B cell (primary cell): ENCODE data around the gene URB1. TPM values are rescaled to one million over a fixed set of nuclear protein-coding genes. Genes with fewer than 3 reads are reported as not detected.

Source experiments
- ATAC-seq: fragments of 200-7000 bp; cut with Tn5 transposase; one replicate; pipeline ENCODE4 v1.10.0; 2021; ENCODE audit warnings: low read depth, mild to moderate bottlenecking, moderate number of reproducible peaks, moderate library complexity
- CTCF ChIA-PET: fragments of 350-600 bp; sonication (Branson Sonifier 250); formaldehyde crosslinking; loops from one replicate; lab custom pipeline; 2021; ENCODE audit warnings: antibody characterized with exemption, inconsistent platforms; lab: Charles Lee
- POLR2A ChIA-PET: fragments of 350-600 bp; sonication (Branson Sonifier 250); formaldehyde crosslinking; loops from one replicate; lab custom pipeline; 2021; ENCODE audit warnings: antibody characterized with exemption; lab: Charles Lee
- DNase-seq: peaks from one replicate; pipeline ENCODE4 v3.0.0; 2013
- H2AFZ ChIP-seq: 2 replicates; pipeline ENCODE4 v1.6.1; 2012; ENCODE audit warnings: mild to moderate bottlenecking, low read depth, low read length; ENCODE audit not compliant: insufficient read depth, poor library complexity, severe bottlenecking
- H3K27ac ChIP-seq, 2 donors: 1 replicate in 1 of 2; 2 replicates in 1 of 2; pipeline ENCODE4 v1.5.1; 2012 to 2013; ENCODE audit warnings: low read length in 2 of 2, mild to moderate bottlenecking in 2 of 2, moderate library complexity in 1 of 2
- H3K27me3 ChIP-seq, 4 experiments: fragments of 200-600 bp in 1 of 4; sonication (generic) in 1 of 4; replicated peaks in 1 of 4; 1 replicate in 2 of 4; 2 replicates in 2 of 4; pipeline versions ENCODE4 v1.6.1 to v1.7.0; 2013 to 2016; ENCODE audit warnings: low read length in 3 of 4, mild to moderate bottlenecking in 2 of 4, mixed read lengths in 1 of 4, moderate library complexity in 1 of 4; ENCODE audit not compliant: insufficient read depth in 4 of 4, control insufficient read depth in 3 of 4; ENCODE audit errors: control extremely low read depth in 1 of 4
- H3K36me3 ChIP-seq, 2 experiments: replicated peaks in 1 of 2; 1 replicate in 1 of 2; 2 replicates in 1 of 2; pipeline versions ENCODE4 v1.6.1 to v1.7.1; 2013; ENCODE audit warnings: low read length in 1 of 2; ENCODE audit not compliant: insufficient read depth in 2 of 2, control insufficient read depth in 1 of 2; ENCODE audit errors: control extremely low read depth in 1 of 2, extremely low read depth in 1 of 2
- H3K4me1 ChIP-seq, 2 donors: fragments of 200-600 bp in 1 of 2; sonication (generic) in 1 of 2; 1 replicate in 1 of 2; 2 replicates in 1 of 2; pipeline versions ENCODE4 v1.5.1 to v1.6.1; 2013 to 2017; ENCODE audit warnings: low read length in 2 of 2; ENCODE audit not compliant: control insufficient read depth in 2 of 2, insufficient read depth in 2 of 2
- H3K4me2 ChIP-seq: replicated peaks from 2 replicates; pipeline ENCODE3; 2012; ENCODE audit warnings: mild to moderate bottlenecking, low read depth, low read length; ENCODE audit not compliant: poor library complexity, severe bottlenecking
- H3K4me3 ChIP-seq, 5 experiments: fragments of 200-600 bp in 1 of 5; sonication (generic) in 1 of 5; 1 replicate in 3 of 5; 2 replicates in 2 of 5; pipeline versions ENCODE4 v1.5.1 to v1.7.0; 2011 to 2016; ENCODE audit warnings: low read length in 4 of 5, mild to moderate bottlenecking in 4 of 5, low read depth in 2 of 5, control low read depth in 1 of 5, moderate library complexity in 1 of 5; ENCODE audit not compliant: insufficient read depth in 1 of 5; ENCODE audit errors: control extremely low read depth in 1 of 5, extremely low read depth in 1 of 5
- H3K79me2 ChIP-seq: fragments of 200-600 bp; sonication (generic); one replicate; pipeline ENCODE4 v1.6.0; 2016; ENCODE audit warnings: low read length; ENCODE audit not compliant: control insufficient read depth, insufficient read depth
- H3K9ac ChIP-seq: fragments of 200-600 bp; sonication (generic); 2 replicates; pipeline ENCODE4 v1.6.1; 2017; ENCODE audit warnings: mild to moderate bottlenecking, low read length, moderate library complexity
- H3K9me3 ChIP-seq, 3 donors: one replicate each; pipeline versions ENCODE4 v1.6.1 to v1.7.1; 2013; ENCODE audit warnings: low read length in 2 of 3; ENCODE audit not compliant: control insufficient read depth in 2 of 3, insufficient read depth in 1 of 3; ENCODE audit errors: control extremely low read depth in 1 of 3
- H4K20me1 ChIP-seq: 2 replicates; pipeline ENCODE4 v1.6.0; 2012; ENCODE audit warnings: mild to moderate bottlenecking, low read length; ENCODE audit not compliant: insufficient read depth, control insufficient read depth, poor library complexity, severe bottlenecking
- H3K27ac Mint-ChIP-seq: one replicate; pipeline ENCODE4 v1.8.0; 2021; ENCODE audit warnings: mixed read lengths
- H3K27me3 Mint-ChIP-seq: one replicate; pipeline ENCODE4 v1.8.0; 2021; ENCODE audit warnings: mixed read lengths
- H3K4me1 Mint-ChIP-seq: one replicate; pipeline ENCODE4 v1.8.0; 2021; ENCODE audit warnings: mixed read lengths
- H3K4me3 Mint-ChIP-seq: one replicate; pipeline ENCODE4 v1.8.0; 2021; ENCODE audit warnings: mixed read lengths
- H3K9me3 Mint-ChIP-seq: one replicate; pipeline ENCODE4 v1.8.0; 2022; ENCODE audit warnings: mixed read lengths; ENCODE audit not compliant: insufficient read depth
- EZH2 ChIP-seq: IDR thresholded peaks from 2 replicates; pipeline ENCODE4 v1.6.1; 2012; ENCODE audit warnings: borderline replicate concordance, low read depth, mild to moderate bottlenecking, moderate library complexity, low read length; ENCODE audit not compliant: insufficient read depth, poor library complexity, severe bottlenecking
- WGBS: methylation state at CpG from one replicate; pipeline ENCODE4 v1.1.5; 2013; ENCODE audit warnings: missing lambda C conversion rate; ENCODE audit not compliant: insufficient coverage; 5-methylcytosine and 5-hydroxymethylcytosine counted together
- intact Hi-C: fragments of 100-400 bp; cut with micrococcal nuclease; formaldehyde crosslinking; loops from one replicate; pipeline ENCODE4 v1.10.0; 2022
- polyA plus RNA-seq: library from polyadenylated mRNA; depleted of rRNA; stranded (reverse); fragments of >200 nt; gene quantifications from 2 replicates; pipeline ENCODE4 v1.2.3, GENCODE V29; 2012
- total RNA-seq, 2 donors: library from RNA; stranded (reverse); fragments of 120-200 nt in 1 of 2; gene quantifications; 1 replicate in 1 of 2; 2 replicates in 1 of 2; pipeline versions ENCODE4 v1.2.3 to v1.2.4, GENCODE V29; 2013 to 2022
- TF ChIP-seq, protein P1 (sequence below): fragments of 200-600 bp; IDR thresholded peaks from one replicate; pipeline ENCODE4 v1.8.0; 2022; ENCODE audit warnings: antibody characterized with exemption, mild to moderate bottlenecking

The URB1 gene
- total and polyA plus RNA-seq, 2 donors (not counting 1 experiment from before 2014, with no cell fraction given): 4.7 to 15.2 TPM

- intact Hi-C loops: no loop called here
- H4K20me1 ChIP-seq: no peaks in the 10 kb centered on the region
- H3K79me2 ChIP-seq: no peaks in the 10 kb centered on the region
- ChIA-PET POLR2A (no interaction called here), CTCF (no interaction called here)
- no peak for TF ChIP-seq EZH2
- TF ChIP-seq, protein P1, sequence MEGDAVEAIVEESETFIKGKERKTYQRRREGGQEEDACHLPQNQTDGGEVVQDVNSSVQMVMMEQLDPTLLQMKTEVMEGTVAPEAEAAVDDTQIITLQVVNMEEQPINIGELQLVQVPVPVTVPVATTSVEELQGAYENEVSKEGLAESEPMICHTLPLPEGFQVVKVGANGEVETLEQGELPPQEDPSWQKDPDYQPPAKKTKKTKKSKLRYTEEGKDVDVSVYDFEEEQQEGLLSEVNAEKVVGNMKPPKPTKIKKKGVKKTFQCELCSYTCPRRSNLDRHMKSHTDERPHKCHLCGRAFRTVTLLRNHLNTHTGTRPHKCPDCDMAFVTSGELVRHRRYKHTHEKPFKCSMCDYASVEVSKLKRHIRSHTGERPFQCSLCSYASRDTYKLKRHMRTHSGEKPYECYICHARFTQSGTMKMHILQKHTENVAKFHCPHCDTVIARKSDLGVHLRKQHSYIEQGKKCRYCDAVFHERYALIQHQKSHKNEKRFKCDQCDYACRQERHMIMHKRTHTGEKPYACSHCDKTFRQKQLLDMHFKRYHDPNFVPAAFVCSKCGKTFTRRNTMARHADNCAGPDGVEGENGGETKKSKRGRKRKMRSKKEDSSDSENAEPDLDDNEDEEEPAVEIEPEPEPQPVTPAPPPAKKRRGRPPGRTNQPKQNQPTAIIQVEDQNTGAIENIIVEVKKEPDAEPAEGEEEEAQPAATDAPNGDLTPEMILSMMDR: no peak
- H3K4me3 Mint-ChIP-seq: no peak overlapping the region
- H3K4me1 ChIP-seq: no peaks in the 10 kb centered on the region
- ATAC-seq (no peak), DNase-seq (no peak)
- no peaks in the 10 kb centered on the region for H3K4me1 Mint-ChIP-seq
- no peak overlapping the region for H3K9ac ChIP-seq
- no peak overlapping the region for H2AFZ ChIP-seq
- no peak overlapping the region for H3K27ac Mint-ChIP-seq
- no peak overlapping the region for H3K27ac ChIP-seq
- H3K4me3 ChIP-seq: no peak overlapping the region
- no peak overlapping the region for H3K4me2 ChIP-seq
- no peaks in the 10 kb centered on the region for H3K9me3 ChIP-seq
- H3K27me3 Mint-ChIP-seq: no peaks in the 10 kb centered on the region
- peaks cover 0 to 82% of the 10 kb centered on the region in 2 experiments for H3K36me3 ChIP-seq
- H3K9me3 Mint-ChIP-seq: no peaks in the 10 kb centered on the region
- no peaks in the 10 kb centered on the region for H3K27me3 ChIP-seq
- WGBS: 94% methylated on average over 9 of the region's 9 CpGs
Measured at GRCh38 chr21:32317726-32318125, 75.1 kb downstream of the URB1 start.

- Mint-ChIP-seq H3K27me3 (no peaks in the 10 kb centered on the region), H3K27ac (no peak overlapping the region), H3K4me3 (no peak overlapping the region), H3K4me1 (no peaks in the 10 kb centered on the region), H3K9me3 (no peaks in the 10 kb centered on the region)
- POLR2A ChIA-PET: no interaction called here
- Histone ChIP-seq H3K4me2 (no peak overlapping the region), H3K4me3 (no peak overlapping the region), H3K4me1 (no peaks in the 10 kb centered on the region), H3K27ac (no peak overlapping the region), H3K79me2 (no peaks in the 10 kb centered on the region), H3K9ac (no peak overlapping the region), H4K20me1 (no peaks in the 10 kb centered on the region), H3K27me3 (no peaks in the 10 kb centered on the region), H2AFZ (no peak overlapping the region), H3K9me3 (peaks cover 0 to 3% (median 0%) of the 10 kb centered on the region in 3 donors), H3K36me3 (peaks cover 0 to 82% of the 10 kb centered on the region in 2 experiments)
- DNase-seq (no peak), ATAC-seq (no peak)
- CTCF ChIA-PET: no interaction called here
- intact Hi-C loops: no loop called here
- WGBS: 97% methylated on average over 20 of the region's 22 CpGs
- TF ChIP-seq, protein P1: no peak
- no peak for TF ChIP-seq EZH2
Measured at GRCh38 chr21:32316361-32317215, 76.2 kb downstream of the URB1 start.
